GM21526 (cell line): ENCODE results near the gene GNRHR.
"Not testable (repeated sequence)": the region's sequence is repeated elsewhere in the genome, so short reads cannot be mapped to it uniquely, and the experiment has no call there.

Experiments used
- ATAC-seq: cut with Tn5 transposase; IDR thresholded peaks from one replicate; pipeline ENCODE4 v1.9.1; 2021; ENCODE audit warnings: moderate library complexity; ENCODE audit not compliant: unreplicated experiment, low FRiP score

GNRHR gene

DNA sequence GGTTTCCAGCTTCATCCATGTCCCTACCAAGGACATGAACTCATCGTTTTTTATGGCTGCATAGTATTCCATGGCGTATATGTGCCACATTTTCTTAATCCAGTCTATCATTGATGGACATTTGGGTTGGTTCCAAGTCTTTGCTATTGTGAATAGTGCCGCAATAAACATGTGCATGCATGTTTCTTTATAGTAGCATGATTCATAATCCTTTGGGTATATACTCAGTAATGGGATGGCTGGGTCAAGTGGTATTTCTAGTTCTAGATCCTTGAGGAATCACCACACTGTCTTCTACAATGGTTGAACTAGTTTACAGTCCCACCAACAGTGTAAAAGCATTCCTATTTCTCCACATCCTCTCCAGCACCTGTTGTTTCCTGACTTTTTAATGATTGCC is 23.7 kb downstream of the GNRHR start:
- ATAC-seq: not testable (repeated sequence)

DNA sequence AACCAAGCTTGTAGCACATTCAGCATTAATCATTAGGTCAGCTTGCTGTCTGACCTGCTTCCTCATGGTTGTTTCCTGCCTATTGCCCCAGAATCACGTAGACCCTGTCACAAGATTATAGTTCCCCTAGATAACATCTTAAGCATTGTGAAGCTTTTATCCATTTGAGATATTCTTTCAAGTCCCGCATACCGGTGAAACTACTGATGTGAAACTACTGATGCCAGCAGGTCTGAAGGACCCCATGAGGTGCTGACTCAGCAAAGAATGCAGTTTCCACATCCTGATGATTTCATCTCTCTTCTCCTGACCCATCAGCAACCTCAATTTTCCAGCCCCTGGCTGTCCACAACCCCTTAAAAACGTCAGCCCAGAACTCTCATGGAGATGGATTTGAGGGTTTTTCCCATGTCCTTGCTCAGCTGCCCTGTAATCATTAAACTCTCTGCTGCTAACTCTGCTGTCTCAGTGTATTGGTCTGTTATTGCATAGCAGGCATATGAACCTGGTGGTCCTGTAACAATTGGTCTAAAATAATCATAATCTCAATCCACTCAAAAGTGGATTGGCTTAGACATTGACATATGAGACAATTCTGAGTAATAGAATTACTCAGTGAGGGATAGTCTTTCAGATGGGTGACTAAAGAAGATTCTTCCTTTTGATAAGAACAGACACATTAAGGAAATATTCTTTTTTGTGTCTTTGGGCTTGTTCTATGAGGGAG is 26.9 kb downstream of the GNRHR start:
- ATAC-seq: no peak

DNA sequence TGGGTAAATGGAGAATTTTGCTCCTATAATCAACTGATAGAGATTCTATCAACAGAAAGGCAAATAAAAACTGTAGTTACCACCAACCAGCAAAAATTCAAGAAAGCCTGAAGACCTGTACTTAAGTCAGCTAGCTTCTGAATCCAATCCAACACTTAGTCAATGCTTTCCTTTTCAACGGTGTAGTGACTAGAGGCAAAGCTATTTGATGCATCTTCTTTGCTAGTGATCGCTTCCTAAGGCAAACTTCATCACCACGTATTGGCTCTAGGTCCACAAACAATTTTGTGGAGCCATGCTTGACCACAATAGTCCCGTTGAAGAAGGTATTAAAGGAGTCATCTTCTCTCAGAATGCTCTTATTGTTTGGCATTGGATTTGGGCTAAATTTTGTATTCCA is 28.2 kb downstream of the GNRHR start:
- no peak for ATAC-seq

DNA sequence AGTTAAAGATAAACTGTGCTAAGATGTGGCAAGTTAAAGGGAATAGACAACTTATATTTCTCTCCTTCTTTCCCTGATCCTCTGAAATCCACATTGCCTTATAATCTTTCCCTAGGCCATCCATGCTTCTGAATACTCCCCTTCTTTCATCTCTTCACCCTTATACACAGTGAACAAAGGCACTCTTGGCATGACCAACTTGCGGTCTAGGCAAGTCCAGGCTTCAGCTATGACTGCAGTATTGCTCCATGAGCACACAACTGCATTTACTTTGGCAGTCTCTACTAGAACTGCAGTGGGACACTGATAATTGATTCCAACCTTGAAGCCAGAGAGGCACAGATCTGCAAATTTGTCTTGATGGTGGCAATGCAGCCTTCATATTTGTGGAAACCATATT is 29.1 kb downstream of the GNRHR start:
- no peak for ATAC-seq

DNA sequence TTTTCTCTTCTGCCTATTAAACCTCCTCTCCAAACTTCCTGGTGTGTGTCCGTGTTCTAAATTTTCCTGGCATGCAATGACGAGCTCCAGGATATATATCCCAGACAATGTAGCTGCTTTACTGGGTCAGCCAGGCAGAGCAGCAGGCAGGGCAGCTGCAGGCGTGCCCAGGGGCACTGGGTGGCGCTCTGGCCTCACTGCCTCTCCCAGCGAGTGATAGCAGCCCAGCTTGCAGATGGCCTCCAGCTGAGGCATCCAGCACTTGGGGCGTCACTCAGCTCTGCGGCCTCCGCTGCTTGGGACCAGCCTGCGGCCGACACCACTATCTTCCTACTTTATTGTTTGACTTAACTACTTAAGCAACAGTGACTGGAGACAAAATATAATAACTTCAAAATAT is 30.2 kb downstream of the GNRHR start:
- ATAC-seq: no peak

DNA sequence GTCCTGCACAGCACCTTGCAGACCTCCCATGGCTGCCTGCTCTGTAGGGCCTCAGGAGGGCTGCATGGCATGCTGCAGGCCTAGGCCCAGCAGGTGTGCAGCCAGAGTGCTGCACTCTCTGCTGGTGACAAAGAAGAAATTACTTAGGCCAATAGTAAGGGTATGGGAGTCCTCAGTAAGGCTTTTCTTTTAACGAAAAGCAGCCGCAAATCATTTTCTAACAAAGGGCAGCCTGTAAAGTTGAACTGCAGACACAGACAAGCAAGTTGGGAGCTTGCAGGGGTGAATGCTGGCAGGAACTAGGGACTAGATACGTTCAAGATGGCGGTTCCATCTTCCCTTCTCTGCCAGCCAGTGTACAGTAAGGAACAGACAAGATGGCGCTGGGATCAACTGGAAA is 30.8 kb downstream of the GNRHR start:
- ATAC-seq: no peak

DNA sequence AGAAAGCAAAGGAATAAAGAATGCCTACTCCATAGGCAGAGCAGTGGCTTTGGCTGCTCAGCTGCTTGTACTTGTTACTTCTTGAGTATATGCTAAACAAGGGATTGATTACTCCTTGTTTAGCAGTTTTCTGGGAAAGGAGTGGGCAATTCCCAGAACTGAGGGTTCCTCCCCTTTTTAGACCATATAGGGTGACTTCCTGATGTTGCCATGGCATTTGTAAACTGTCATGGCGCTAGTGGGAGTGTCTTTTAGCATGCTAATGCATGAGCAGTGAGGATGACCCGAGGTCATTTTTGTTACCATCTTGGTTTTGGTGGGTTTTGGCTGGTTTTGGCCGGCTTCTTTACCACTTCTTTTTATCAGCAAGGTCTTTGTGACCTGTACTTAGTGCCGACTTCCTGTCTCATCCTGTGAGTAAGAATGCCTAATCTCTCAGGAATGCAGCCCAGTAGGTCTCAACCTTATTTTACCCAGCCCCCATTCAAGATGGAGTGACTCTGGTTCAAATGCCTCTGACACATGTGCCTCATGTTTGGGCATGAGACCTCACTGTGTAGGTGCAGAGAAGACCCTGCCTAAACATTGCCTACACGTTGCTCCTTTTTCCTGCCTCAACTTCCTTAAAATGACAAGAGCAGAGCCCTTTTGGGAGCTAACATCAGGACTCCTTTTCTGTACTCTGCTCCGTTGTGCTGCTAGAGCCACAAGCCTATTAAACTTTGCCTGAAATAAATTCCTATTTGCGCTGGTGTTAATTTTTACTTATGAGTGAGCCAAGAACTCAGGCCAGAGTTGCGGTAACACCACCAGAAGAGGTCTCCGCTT is 32.2 kb downstream of the GNRHR start:
- no peak for ATAC-seq

DNA sequence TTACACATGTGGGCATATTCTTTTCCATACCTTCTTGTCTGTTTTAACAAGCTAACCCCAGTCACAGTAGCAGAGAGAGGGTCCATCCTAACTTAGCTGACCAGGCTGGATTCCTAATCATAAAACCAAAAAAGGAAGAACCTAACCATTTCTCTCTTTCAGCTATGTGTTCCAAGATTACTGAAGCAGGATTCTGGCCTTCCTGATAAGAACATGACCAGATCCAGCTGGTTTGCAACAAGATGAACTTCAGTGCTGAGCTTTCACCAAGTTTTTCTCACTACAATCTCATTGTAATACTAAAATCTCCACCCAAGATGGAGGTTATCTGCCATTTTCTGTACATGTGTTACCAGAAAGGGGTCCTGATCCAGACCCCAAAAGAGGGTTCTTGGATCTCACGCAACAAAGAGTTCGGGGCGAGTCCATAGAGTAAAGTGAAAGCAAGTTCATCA is 32.8 kb downstream of the GNRHR start:
- no peak for ATAC-seq

DNA sequence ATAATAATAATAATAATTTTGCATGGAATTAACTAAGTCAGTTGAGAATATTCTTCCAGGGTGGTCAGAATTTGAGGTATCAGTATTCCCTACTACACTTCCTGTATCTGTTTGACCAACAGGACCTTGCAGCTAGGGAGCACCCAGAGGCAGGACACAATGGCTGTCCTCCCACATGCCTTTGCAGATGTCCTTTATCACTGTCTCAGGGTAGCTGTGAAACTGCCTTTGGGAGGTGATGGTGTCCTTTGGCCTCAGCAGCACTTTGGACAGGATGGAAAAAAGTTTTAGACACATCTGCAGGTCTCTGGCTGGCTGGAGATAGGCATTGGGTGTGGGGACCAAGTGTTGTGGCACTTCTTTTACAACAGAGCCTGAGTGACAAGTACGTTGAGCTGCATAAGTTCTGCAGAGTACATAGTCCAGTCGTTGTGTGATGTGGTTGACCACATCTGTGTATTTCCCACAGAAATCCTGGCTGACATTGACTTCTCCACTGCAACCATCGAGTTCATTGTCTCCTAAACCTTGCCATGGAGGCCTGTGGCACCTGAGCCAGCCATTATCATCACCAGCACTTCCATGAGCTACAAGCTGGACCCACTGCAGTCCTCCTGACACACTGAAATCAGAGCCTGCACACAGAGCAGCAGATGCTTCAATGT is 34.1 kb downstream of the GNRHR start:
- no peak for ATAC-seq

DNA sequence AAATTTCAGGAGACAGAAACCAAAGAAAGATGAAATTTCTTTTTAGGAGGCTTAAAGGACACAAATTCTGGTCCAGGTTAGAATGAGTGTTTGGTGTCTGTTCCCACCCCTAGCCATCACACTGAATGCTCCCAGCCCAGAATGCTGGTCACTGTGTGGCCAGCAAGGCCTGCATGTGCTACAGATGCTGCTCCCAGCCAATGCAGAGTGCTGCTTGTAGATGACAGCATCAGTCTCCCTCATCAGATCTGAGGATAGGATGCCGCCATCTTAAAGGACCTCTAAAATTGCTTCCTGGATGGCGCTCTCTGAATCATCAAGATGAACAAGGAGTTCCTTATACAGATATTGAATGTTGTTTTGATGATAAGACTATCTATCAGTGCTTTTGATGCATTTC is 35.3 kb downstream of the GNRHR start:
- ATAC-seq: no peak

DNA sequence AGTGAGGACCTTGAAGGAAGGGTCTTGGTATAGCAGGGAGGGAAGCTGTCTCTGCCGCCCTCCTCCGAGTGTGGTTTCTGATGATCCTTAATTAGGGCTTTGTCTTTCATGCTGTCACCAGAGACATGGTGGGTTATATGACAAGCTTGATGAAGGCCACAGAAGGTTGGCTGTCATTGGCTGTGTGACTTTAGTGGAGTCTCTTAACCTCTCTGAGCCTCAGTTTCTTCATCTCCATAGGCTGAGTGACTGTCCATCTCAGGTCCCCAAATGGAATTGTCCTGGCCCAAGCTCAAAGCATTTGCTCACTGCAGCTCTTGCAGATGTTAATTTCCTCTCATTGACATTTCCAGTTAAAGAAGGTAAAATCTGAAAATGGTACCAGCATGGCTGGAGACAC is 36.6 kb downstream of the GNRHR start:
- ATAC-seq: no peak

DNA sequence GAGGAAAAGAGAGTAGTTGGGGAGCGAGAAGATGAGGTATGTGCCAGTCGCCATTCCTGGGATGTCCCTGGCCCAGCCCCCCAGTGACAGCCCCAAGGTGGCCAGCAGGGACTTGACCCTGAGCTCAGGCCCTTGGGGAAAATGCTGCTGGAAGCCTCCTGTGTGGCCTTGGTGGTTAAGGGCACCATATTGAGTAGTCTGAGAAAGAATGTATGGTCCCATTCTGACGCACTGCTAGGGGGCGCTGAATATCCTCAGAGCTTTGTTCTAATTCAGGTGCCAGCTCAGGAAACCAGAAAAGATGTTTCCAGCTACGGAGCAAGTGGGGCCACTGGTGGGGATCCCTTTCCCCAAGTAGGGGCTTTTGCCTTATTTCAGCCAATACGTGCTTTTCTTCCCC is 39.2 kb downstream of the GNRHR start:
- ATAC-seq: no peak

DNA sequence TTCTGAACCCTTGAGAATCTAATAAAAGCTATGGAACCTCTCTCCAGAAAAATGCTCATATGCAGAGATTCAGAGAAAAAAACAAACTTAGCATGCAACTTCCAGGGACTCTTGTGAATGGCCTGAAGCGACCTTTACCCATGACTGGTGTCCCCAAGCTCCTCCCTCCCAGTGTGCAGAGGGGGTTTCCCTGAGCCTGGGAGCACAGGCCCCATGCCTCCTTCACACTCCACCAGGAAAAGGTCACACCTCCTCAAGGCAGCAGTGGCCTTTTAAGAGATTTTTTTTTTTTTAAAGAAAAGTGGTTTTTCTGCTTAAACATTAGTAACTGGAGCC is 40.0 kb downstream of the GNRHR start:
- ATAC-seq: no peak

DNA sequence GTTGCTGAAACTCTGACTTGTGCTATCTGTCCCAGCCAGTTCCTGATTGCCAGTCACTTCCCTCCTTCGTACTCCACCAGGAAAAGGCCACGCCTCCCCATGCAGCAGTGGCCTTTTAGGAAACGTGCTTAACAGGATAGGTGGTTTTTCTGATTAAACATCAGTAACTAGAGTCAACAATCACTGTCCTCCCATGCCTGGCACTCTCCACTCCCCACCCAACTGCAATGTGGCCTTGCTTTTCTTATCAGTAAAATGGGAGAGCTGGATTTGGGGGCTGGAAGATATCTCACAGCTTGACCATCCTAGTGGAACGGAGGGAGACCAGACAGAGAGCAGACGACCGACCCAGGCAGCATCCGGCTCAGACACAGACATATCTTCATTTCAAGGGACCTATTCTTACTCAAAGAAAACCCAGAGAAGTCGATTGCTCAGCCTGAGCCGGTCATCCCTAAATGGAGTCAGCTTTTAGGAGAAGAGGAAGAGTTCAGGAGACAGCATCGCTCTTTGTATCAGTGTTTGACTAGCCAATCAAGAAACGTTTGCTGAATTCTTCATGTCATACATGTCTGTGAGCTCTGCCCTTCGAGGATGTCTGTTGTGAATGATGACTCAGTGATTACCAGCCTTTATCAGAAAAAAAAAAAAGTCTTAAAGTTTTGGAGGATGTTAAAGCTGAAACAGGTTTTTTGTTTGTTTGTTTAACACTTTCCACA is 40.5 kb downstream of the GNRHR start:
- ATAC-seq: no peak

DNA sequence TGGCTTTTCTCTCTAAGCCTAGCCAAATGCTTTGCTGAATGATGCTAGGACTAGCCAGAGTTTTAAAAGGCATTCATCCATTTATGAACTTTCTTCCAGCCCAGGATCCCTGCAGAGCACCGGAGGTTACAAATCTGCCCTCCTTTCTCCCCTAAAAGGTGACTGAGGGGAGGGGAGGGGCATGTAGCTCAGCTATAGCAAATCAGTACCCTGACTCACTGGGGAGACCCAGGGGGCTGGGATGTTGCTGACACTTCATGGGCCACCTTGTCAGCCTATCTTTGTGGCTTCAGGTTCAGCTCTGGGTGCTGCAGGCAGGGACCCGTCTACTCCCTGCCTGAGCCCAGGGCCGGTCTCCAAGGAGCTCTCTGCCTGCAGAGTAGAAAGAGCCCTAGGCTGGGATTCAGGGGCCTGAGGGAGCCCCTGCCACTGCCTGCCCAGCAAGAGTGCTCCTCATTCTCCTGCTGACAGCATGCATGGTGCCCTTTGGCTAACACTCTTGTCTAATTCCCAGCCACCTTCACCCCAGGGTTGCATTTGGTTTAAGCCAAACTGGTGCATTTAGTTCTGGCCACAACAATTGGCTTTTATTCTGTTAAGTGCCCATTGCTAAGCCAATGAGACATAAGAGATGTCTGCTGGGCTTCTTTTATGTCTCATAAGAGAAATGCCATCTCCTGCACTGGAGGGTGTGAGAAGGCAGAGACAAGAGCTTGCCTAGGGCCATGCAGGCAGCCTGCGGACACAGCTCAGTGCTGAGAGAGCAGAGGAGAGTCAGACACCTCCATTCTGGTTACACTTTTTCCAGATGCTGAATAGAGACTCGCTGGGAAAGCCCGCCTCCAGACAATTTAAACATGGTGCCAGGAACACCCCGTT is 41.3 kb downstream of the GNRHR start:
- ATAC-seq: no peak

DNA sequence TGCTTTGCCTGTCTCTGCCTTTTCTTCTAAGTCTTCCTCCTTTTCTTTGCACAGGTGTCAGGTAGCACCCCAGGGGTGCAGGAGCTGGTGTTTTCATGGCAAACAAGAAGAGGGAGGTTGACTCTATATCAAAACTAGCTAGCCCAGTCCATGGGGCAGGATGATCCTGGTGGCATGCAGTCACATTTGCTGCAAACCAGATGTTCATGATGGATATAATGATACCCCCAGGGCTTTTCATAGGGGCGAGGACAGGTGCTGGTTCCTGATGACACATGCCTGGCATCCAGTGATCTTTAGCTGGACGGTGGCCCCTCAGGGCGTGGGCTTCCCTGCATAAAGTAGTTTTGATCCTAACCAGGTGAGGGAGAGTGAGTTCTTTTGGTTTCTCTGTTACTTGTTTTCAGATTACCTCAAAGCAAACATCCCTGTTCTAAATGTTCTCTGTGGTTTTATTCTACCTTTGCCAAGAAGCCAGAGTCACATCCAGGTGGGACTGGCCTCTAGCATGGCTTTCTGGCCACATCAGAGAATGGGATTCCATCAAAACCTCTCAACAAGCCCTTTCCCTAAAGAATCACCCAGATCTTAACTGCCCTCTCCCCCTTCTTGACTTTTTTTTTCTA is 42.1 kb downstream of the GNRHR start:
- ATAC-seq: no peak

DNA sequence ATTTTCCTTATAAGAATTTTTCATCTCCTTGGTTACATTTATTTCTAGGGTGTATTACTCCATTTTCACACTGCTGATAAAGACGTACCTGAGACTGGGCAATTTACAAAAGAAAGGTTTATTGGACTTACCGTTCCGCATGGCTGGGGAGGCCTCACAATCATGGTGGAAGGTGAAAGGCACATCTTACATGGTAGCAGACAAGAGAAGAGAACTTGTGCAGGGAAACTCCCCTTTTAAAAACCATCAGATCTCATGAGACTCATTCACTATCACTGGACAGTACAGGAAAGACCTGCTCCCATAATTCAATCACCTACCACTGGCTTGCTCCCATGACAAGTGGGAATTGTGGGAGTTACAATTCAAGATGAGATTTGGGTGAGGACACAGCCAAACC is 47.5 kb downstream of the GNRHR start:
- ATAC-seq: not testable (repeated sequence)

DNA sequence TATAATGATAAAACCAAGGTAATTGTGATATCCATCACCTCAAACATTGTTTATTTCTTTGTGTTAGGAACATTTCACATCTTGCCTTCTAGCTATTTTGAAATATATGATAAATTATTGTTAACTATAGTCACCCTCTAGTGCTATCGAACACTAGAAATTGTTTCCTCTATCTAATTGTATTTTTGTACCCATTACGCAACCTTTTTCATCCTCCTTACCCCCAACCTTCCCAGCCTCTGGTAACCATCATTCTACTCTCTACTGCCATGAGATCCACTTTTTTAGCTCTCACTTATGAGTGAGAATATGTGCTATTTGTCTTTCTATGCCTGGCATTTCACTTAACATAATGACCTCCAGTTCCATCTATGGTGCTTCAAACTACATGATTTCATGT is 49.3 kb downstream of the GNRHR start:
- ATAC-seq: no peak

DNA sequence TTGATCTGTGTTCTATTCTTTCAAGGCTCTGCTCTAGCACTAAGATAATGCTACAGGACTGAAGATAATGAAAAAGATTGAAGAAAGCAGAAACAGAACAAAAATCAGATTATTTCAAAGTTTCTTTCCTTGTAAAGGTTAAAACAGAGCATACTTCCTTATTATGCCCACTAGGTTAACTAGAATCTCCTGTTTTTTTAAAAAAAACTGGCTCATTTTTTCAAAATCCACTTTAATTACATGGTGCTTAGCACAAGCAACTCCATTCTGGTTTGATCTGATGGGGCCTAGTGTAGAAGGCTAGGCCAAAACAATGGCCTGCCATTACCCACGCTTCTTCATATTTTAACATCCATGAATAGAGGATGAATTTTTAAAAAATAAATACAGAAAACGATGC is 52.0 kb downstream of the GNRHR start:
- no peak for ATAC-seq

DNA sequence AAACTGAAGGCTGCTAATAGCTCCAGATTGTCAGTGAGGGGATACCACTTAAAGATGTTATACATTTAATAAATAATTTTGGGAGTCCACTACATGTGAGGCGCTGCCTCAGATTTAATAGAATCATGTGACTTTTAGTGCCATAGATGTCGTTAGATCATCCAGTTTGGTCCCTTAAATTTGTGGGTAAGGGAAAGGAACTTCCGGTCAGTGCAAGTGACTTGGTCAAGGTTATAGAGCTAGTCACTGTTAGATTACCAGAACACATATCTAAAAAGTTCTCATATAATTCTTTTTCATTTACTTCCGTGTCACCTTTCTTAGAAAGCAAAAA is 52.7 kb downstream of the GNRHR start:
- ATAC-seq: no peak
